ENCODE data around the gene CCNY. TPM values are rescaled to one million over a fixed set of nuclear protein-coding genes. Genes with fewer than 3 reads are reported as not detected.

Gene CCNY
- total RNA-seq, 1 experiment from 2014 or later: 53.3 TPM

- TF ChIP-seq JAZF1 (CRISPR knock-in tag; IDR thresholded peaks at IDR 0.05): no peak
- no peak for TF ChIP-seq GTF2I (CRISPR knock-in tag; conservative IDR thresholded peaks at IDR 0.05)
- TF ChIP-seq IRF2 (CRISPR knock-in tag; IDR thresholded peaks at IDR 0.05; ENCODE audit: borderline replicate concordance, low read depth): no peak
- no peak for TF ChIP-seq USF1 (CRISPR knock-in tag; IDR thresholded peaks at IDR 0.05)
- no peak for TF ChIP-seq CDX4 (CRISPR knock-in tag; IDR thresholded peaks at IDR 0.05; ENCODE audit: borderline replicate concordance)
- TF ChIP-seq ATF1 (CRISPR knock-in tag; IDR thresholded peaks at IDR 0.05): no peak
- no peak for TF ChIP-seq GRHL2 (CRISPR knock-in tag; IDR thresholded peaks at IDR 0.05; ENCODE audit: insufficient replicate concordance, severe bottlenecking)
Observed at GRCh38 chr10:35503578-35503977, 167.3 kb downstream of the CCNY start (continued).

- DNase-seq (ENCODE audit: low spot score) (no peak), ATAC-seq (peak; percentile 26; the same call in 1 of the 2 replicates)
- no peaks in the 10 kb centered on the region for H3K27me3 Mint-ChIP-seq (ENCODE audit: low read depth)
- H3K9me3 Mint-ChIP-seq: no peaks in the 10 kb centered on the region
- no peaks in the 10 kb centered on the region for H3K36me3 Mint-ChIP-seq
- no peak for TF ChIP-seq JAZF1 (CRISPR knock-in tag; IDR thresholded peaks at IDR 0.05)
- TF ChIP-seq ZNF512 (CRISPR knock-in tag; IDR thresholded peaks at IDR 0.05; ENCODE audit: borderline replicate concordance): no peak
- TF ChIP-seq ZNF138 (CRISPR knock-in tag; conservative IDR thresholded peaks at IDR 0.05): no peak
- TF ChIP-seq ZNF263 (CRISPR knock-in tag; IDR thresholded peaks at IDR 0.05; ENCODE audit: low read depth): no peak
- no peak for TF ChIP-seq EMX1 (CRISPR knock-in tag; IDR thresholded peaks at IDR 0.05)
- H3K4me1 Mint-ChIP-seq: peaks cover 45% of the 10 kb centered on the region
- ChIA-PET POLR2A (no interaction called here), CTCF (interaction anchor here (0.6 kb wide), 1 partner anchor 26 kb away, joined by 4 read pairs; no protein-coding TSS in a partner anchor)
- H3K4me3 Mint-ChIP-seq: no peak overlapping the region
- peak overlapping the region; percentile 43; the same call in 1 of the 2 replicates for H3K27ac Mint-ChIP-seq
Observed at GRCh38 chr10:35504132-35504531, 167.8 kb downstream of the CCNY start.

GRCh38 chr10:35505241-35505873 is 169.0 kb downstream of the CCNY start:
- CTCF ChIA-PET: interaction anchor here (1.2 to 2.4 kb wide), 4 partner anchors 15 to 309 kb away, joined by 3 to 7 read pairs (median 4); no protein-coding TSS in a partner anchor
- Mint-ChIP-seq H3K4me3 (no peak overlapping the region), H3K4me1 (peaks cover 53% of the 10 kb centered on the region), H3K36me3 (no peaks in the 10 kb centered on the region), H3K27ac (no peak overlapping the region), H3K9me3 (no peaks in the 10 kb centered on the region), H3K27me3 (ENCODE audit: low read depth) (no peaks in the 10 kb centered on the region)
- no peak for ATAC-seq
- POLR2A ChIA-PET: no interaction called here
- no peak for DNase-seq (ENCODE audit: low spot score)
- TF ChIP-seq HMGXB4 (CRISPR knock-in tag; IDR thresholded peaks at IDR 0.05) (no peak), FOXJ3 (CRISPR knock-in tag; IDR thresholded peaks at IDR 0.05; ENCODE audit: borderline replicate concordance) (no peak), IRF1 (CRISPR knock-in tag; IDR thresholded peaks at IDR 0.05) (no peak), OVOL2 (CRISPR knock-in tag; IDR thresholded peaks at IDR 0.05; ENCODE audit: borderline replicate concordance) (no peak), STAT6 (CRISPR knock-in tag; conservative IDR thresholded peaks at IDR 0.05; ENCODE audit: low read depth) (no peak), ZNF138 (CRISPR knock-in tag; conservative IDR thresholded peaks at IDR 0.05) (no peak), ZBTB21 (CRISPR knock-in tag; IDR thresholded peaks at IDR 0.05; ENCODE audit: borderline replicate concordance) (no peak), AR (CRISPR knock-in tag; IDR thresholded peaks at IDR 0.05) (no peak), ZNF512 (CRISPR knock-in tag; IDR thresholded peaks at IDR 0.05; ENCODE audit: borderline replicate concordance) (no peak)

Measured in WTC11 (cell line).